Fibroblast of mammary gland (primary cell): ENCODE measurements around the gene CAMP.
"Not testable (repeated sequence)": the region's sequence is repeated elsewhere in the genome, so short reads cannot be mapped to it uniquely, and the experiment has no call there.

Experiments used
- DNase-seq: peaks from one replicate; pipeline ENCODE4 v3.0.0-alpha.2; 2010; ENCODE audit warnings: low read depth
- H3K4me3 ChIP-seq: 2 replicates; pipeline ENCODE4 v1.5.1; 2011; ENCODE audit warnings: low read depth, mild to moderate bottlenecking, low read length, moderate library complexity; ENCODE audit not compliant: control insufficient read depth
- CTCF ChIP-seq: conservative IDR thresholded peaks from 2 replicates; pipeline ENCODE4 v1.5.1; 2011; ENCODE audit warnings: low read depth, low read length, inconsistent platforms; ENCODE audit not compliant: control insufficient read depth, insufficient read depth

Gene CAMP

DNA sequence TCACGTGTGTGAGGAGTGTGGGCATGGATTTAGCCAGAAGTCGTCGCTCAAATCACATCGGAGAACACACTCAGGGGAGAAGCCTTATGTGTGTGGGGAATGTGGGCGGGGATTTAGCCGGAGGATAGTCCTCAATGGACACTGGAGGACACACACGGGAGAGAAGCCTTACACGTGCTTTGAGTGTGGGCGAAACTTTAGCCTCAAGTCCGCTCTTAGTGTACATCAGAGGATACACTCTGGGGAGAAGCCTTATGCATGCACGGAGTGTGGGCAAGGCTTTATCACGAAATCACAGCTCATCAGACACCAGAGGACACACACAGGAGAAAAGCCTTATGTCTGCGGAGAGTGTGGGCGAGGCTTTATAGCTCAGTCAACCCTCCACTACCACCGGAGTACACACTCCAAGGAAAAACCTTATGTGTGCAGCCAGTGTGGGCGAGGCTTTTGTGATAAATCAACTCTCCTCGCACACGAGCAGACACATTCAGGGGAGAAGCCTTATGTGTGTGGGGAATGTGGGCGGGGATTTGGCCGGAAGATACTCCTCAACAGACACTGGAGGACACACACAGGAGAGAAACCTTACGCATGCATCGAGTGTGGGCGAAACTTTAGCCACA lies 45.8 kb downstream of the CAMP start:
- no peak for TF ChIP-seq CTCF
- no peak overlapping the region for H3K4me3 ChIP-seq
- peak; percentile 73 for DNase-seq

GRCh38 chr3:48269592-48269991 lies 46.3 kb downstream of the CAMP start:
- no peak for DNase-seq
- no peak for TF ChIP-seq CTCF
- H3K4me3 ChIP-seq = no peak overlapping the region

- no peak for DNase-seq
- TF ChIP-seq CTCF = no peak
- no peak overlapping the region for H3K4me3 ChIP-seq
Measured at GRCh38 chr3:48270306-48270705, 47.0 kb downstream of the CAMP start.

- DNase-seq, H3K4me3 ChIP-seq: not testable (repeated sequence)
Measured at GRCh38 chr3:48271223-48271622, 47.9 kb downstream of the CAMP start.

DNA sequence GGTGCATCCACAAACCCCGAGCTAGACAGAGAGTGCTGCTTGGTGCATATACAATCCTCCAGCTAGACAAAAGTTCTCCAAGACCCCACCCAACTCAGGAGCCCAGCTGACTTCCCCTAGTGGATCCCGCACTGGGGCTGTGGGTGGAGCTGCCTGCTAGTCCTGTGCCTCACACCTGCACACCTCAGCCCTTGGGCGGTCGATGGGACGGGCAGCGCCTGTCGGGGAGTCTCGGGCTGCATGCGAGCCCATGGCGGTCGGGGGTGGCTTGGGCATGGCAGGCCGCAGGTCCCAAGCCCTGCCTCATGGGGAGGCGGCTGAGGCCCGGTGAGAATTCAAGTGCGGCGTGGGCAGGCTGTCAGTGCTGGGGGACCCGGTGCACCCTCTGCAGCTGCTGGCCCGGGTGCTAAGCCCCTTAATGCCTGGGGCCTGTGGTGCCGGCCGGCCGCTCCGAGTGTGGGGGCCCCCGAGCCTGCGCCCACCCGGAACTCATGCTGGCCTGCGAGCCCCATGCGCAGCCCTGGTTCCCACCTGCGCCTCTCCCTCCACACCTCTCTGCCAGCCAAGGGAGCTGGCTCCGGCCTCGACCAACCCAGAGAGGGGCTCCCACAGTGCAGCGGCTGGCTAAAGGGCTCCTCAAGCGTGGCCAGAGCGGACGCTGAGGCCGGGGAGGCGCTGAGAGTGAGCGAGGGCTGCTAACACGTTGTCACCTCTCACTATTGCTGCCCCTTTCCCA lies 48.6 kb downstream of the CAMP start:
- no peak for DNase-seq

DNA sequence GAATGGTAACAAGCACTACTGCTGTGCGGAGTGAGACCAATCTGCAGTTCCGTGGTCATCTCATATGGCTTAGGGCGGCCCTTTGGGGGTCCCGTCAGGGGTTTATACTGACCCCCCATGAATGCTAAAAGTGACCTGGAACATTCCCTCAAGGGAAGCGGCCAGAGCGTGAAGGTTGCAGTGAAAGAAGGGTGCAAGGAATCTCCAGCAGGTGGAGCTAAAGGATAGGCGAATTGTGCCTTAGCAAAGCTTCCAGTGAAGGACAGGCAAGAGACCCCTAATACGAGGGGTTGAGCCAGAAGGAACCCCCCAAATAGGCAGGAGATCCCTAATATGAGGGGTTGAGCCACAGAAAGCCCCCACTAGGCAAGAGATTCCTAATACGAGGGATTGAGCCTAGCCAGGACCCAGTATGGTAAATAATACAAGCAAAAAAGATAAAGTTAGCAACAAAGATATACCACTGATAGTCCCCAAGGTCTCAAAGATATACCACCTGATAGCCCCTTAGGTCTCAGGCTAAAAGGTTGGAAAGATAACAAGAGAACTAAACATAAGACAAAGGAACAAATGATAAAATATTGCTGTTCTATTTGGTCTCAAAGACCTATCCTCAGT lies 50.4 kb downstream of the CAMP start:
- peak; percentile 93 for TF ChIP-seq CTCF
- peak; percentile 71 for DNase-seq

More for the DNA sequence above, 48.6 kb downstream of the CAMP start:
- H3K4me3 ChIP-seq = no peak overlapping the region
- no peak for TF ChIP-seq CTCF

DNA sequence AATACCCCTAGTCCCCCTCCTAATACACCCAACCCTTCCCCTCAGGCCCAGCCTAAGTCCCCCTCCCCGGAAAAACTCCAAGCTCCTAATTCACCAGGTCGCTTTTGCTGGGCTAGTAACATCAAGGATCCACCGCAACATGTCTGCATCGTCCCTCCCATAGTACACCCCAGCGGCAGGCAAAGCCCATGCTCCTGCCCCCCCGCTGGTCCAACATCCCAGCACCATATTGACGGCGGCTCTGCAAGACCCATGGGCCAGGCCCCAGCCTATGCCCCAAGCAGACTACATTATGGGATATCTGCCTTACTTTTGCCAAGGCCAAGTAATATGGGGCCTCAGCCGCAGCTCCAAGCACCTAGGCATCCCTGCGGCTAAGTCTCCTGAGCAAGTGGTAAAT lies 51.2 kb downstream of the CAMP start:
- no peak for DNase-seq
- H3K4me3 ChIP-seq = no peak overlapping the region
- no peak for TF ChIP-seq CTCF

More for the DNA sequence above, 50.4 kb downstream of the CAMP start:
- H3K4me3 ChIP-seq = no peak overlapping the region
